BLaER1 (cell line): ENCODE measurements around the gene SPDEF.

ENCODE experiments used
- H3K27ac ChIP-seq: shearing (Covaris generic); formaldehyde crosslinking; 2 replicates; pipeline ENCODE4 v1.8.1; 2022
- H3K27me3 ChIP-seq: shearing (Covaris generic); formaldehyde crosslinking; 2 replicates; pipeline ENCODE4 v1.8.1; 2022
- H3K36me3 ChIP-seq: shearing (Covaris generic); formaldehyde crosslinking; 2 replicates; pipeline ENCODE4 v1.8.1; 2022
- H3K4me1 ChIP-seq: shearing (Covaris generic); formaldehyde crosslinking; 2 replicates; pipeline ENCODE4 v1.8.1; 2022
- H3K4me2 ChIP-seq: shearing (Covaris generic); formaldehyde crosslinking; 2 replicates; pipeline ENCODE4 v1.8.1; 2022
- H3K4me3 ChIP-seq: shearing (Covaris generic); formaldehyde crosslinking; 2 replicates; pipeline ENCODE4 v1.8.1; 2022
- H3K9ac ChIP-seq: shearing (Covaris generic); formaldehyde crosslinking; 2 replicates; pipeline ENCODE4 v1.8.1; 2022
- H3K9me3 ChIP-seq: shearing (Covaris generic); formaldehyde crosslinking; 2 replicates; pipeline ENCODE4 v1.8.1; 2022
- H4K20me1 ChIP-seq: shearing (Covaris generic); formaldehyde crosslinking; 2 replicates; pipeline ENCODE4 v1.8.1; 2022
- Cebpa-rat ChIP-seq: shearing (Covaris generic); IDR thresholded peaks from 2 replicates; pipeline ENCODE4 v1.8.1; 2022

The SPDEF gene

DNA sequence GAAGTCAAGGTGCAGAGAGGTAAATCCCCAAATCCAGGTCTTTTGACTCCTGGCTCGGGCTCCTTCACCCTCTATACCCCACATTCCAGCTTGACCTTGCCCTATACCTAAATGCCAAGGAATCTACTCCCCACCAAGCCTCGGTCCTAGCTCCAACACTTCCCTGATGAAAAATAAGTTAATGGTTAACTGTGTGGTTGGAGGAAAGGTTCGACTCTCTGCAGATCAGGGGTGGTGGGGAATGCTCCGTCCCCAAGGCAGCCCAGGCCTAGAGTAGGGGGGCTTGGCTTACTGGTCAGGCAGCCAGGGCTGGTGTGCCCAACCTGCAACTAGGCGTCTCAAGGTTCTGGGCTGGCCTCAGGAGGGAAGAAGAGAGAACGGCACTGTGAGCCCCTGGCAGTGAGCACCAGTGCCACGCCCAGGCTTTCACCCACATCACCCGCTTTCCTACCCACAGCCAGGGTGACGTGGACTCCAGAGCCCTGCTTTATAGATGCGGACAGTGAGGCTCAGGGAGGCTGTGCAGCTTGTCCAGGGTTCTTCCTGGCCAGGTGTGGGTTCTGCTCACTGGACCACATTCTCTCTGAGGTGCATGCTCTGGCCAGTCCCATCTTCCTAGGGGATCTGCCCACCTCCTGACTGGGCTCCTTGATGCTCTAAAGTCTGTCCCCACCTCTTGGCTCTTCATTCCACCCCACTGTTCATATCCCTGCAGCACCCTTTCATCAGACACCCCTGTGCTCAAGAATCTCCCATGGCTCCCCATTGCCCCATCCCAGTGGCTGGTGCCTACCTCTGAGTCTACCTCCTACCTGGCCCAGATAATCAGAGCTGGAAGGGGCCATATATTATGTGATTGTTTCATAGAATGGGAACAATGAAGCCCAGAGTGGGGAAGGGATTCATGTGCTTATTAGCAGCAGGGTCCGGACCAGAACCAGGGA is 8.2 kb downstream of the SPDEF start:
- no peaks in the 10 kb centered on the region for H4K20me1 ChIP-seq
- no peak overlapping the region for H3K27ac ChIP-seq
- no peak for TF ChIP-seq Cebpa-rat
- H3K4me1 ChIP-seq, result peaks cover 20% of the 10 kb centered on the region
- H3K27me3 ChIP-seq, result no peaks in the 10 kb centered on the region
- H3K9me3 ChIP-seq, result no peaks in the 10 kb centered on the region
- H3K4me3 ChIP-seq, result no peak overlapping the region
- no peak overlapping the region for H3K4me2 ChIP-seq
- H3K9ac ChIP-seq, result no peak overlapping the region
- no peaks in the 10 kb centered on the region for H3K36me3 ChIP-seq

DNA sequence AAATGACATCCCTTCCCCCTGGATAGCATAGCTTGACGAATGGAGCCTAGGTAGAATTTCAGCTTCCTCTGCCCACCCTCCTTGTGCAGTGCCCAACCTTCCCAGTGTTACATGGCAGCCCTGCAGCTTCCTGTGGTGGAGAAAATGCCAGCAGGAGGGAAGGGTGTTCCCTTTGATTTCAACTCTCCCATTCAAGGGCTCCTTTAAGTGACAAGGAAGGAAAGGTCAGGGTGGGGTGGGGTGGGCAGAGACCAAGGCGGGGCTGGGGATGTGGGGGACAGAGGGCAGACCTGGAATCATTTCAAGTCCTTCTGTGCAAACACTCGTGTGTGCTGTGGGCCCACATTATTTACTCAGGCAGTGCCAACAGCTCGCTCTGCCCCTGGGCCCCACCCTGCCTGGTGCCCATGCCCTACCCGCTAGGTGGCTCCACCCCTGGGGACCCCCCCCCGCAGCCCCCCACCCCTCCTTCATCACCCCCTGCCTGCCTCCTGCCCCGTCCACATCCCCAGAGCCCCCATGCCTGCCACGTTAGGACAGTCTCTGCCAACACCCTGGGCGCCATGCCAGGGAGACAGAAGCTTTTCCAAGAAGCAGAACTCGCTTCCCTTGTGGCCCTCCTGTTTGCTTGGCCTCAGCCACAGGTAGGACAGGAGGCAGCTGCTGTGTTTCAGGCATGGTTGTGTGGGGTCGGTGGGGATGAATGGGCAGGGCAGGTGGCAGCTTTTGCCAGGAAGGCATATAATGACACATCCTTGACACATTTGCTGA is 9.4 kb downstream of the SPDEF start:
- no peak overlapping the region for H3K9ac ChIP-seq

DNA sequence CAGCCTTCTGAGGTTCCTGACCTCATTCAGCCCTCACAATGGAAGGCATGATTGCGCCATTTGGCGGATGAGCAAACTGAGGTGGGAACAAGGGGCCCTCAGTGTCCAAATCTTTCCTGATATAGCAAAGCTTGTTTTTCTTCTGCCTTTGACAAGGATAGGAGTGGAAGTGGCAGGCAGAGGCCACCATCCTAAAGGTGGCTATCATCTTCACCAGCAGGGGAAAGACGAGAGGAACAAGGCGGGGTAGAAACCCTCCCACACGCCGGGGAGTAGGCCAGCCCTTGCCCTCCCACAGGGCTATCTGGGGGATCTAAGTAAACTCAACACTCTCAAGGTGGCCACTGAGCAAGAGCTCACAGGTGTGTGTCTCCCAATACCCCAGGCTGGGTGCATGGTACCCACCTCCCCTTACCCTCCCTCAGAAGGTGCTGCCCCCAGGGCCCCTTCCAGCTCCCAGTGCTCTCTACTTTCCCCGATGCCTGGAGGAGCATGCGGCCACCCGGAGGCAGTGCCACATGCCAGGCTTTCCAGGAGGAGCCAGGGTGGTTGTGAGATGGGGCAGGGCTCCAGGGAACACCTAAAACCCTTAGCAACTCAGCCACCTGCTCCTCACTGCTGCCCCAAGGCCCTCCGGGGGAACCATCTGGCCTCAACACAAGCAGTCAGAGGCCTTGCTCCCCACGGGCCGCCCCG is 11.2 kb downstream of the SPDEF start:
- Histone ChIP-seq H3K9ac (no peak overlapping the region), H3K4me1 (no peaks in the 10 kb centered on the region), H3K27me3 (no peaks in the 10 kb centered on the region), H3K27ac (no peak overlapping the region), H3K4me3 (no peak overlapping the region), H3K36me3 (no peaks in the 10 kb centered on the region), H3K4me2 (no peak overlapping the region), H3K9me3 (no peaks in the 10 kb centered on the region), H4K20me1 (no peaks in the 10 kb centered on the region)
- TF ChIP-seq Cebpa-rat, result no peak

More for the DNA sequence above, 9.4 kb downstream of the SPDEF start:
- no peaks in the 10 kb centered on the region for H3K9me3 ChIP-seq
- TF ChIP-seq Cebpa-rat, result no peak
- no peak overlapping the region for H3K4me2 ChIP-seq
- no peak overlapping the region for H3K4me3 ChIP-seq
- H3K27ac ChIP-seq, result no peak overlapping the region
- no peaks in the 10 kb centered on the region for H3K27me3 ChIP-seq
- H4K20me1 ChIP-seq, result no peaks in the 10 kb centered on the region
- H3K4me1 ChIP-seq, result peaks cover 18% of the 10 kb centered on the region
- H3K36me3 ChIP-seq, result no peaks in the 10 kb centered on the region

DNA sequence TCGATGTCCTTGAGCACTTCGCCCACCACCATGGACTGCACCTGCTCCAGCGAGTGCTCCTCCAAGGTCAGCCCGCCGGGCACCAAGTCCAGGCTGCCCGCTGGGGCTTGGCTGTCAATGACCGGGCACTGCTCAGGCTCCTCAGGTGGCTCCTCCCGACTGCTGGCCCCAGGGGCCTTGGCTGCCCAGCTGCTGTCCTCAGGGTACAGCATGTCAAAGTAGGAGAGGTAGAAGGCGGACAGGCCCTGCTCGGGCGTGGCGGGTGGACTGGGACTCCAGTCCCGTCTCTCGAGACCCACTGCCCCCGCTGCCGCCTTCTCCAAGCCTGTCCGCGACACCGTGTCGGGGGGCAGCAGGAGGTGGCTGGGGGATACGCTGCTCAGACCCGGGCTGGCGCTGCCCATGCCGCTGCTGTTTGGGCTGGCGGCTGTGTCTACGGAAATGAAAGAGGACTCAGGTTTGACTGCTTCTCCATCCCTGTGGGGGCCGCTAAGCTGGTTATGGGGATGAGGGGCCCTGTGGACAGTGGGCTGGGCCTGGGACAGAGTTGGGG is 12.0 kb downstream of the SPDEF start:
- Histone ChIP-seq H3K27ac (no peak overlapping the region), H3K9ac (no peak overlapping the region), H3K4me2 (no peak overlapping the region)

DNA sequence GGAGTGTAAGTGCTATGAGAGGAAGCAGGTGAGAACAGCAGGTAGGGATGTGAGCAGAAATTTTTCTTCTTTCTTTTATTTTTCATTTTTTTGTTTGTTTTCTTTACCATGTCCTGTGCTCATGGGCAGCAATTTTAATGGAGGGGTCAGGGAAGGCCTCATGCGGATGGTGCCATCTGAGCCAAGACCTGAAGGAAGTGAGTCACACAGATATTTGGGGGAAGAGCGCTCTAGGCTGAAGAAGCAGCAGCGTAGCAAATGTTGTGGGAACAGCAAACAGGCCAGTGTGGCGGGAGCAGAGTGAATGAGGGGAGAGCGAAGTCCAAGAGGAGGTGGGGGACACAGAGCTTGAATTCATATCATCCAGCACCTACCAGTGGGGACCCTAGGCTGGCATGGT is 12.7 kb downstream of the SPDEF start:
- no peaks in the 10 kb centered on the region for H3K9me3 ChIP-seq
- H4K20me1 ChIP-seq, result no peaks in the 10 kb centered on the region
- H3K4me2 ChIP-seq, result no peak overlapping the region
- TF ChIP-seq Cebpa-rat, result no peak
- H3K4me1 ChIP-seq, result no peaks in the 10 kb centered on the region
- H3K27me3 ChIP-seq, result no peaks in the 10 kb centered on the region
- no peak overlapping the region for H3K9ac ChIP-seq
- H3K27ac ChIP-seq, result no peak overlapping the region
- H3K36me3 ChIP-seq, result no peaks in the 10 kb centered on the region
- no peak overlapping the region for H3K4me3 ChIP-seq

More for the DNA sequence above, 12.0 kb downstream of the SPDEF start:
- TF ChIP-seq Cebpa-rat, result no peak
- Histone ChIP-seq H3K4me1 (no peaks in the 10 kb centered on the region), H3K9me3 (no peaks in the 10 kb centered on the region), H3K36me3 (no peaks in the 10 kb centered on the region), H3K27me3 (no peaks in the 10 kb centered on the region), H3K4me3 (no peak overlapping the region), H4K20me1 (no peaks in the 10 kb centered on the region)

DNA sequence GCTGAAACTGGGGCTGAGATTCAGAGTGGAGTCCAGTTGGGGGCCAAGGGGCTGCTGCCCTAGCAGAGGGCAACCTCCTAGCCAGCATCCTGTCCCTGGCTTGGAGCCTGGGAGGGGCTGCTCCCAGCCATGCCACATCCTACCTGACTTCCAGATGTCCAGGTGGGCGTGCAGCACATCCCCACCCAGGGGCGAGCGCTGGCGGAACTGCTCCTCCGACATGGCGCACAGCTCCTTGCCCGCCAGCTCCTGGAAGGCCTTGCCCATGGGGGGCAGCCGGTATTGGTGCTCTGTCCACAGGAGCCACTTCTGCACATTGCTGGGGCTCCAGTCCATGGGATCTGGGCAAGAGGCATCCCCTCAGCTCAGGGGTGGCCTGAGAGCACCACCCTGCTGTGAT is 15.3 kb downstream of the SPDEF start:
- H3K9ac ChIP-seq, result no peak overlapping the region
- no peaks in the 10 kb centered on the region for H3K36me3 ChIP-seq
- H3K27me3 ChIP-seq, result no peaks in the 10 kb centered on the region
- H3K4me2 ChIP-seq, result no peak overlapping the region
- H3K4me3 ChIP-seq, result no peak overlapping the region
- TF ChIP-seq Cebpa-rat, result no peak
- no peak overlapping the region for H3K27ac ChIP-seq
- H3K4me1 ChIP-seq, result peaks cover 4% of the 10 kb centered on the region; the same call in 1 of the 2 replicates
- no peaks in the 10 kb centered on the region for H4K20me1 ChIP-seq
- no peaks in the 10 kb centered on the region for H3K9me3 ChIP-seq

DNA sequence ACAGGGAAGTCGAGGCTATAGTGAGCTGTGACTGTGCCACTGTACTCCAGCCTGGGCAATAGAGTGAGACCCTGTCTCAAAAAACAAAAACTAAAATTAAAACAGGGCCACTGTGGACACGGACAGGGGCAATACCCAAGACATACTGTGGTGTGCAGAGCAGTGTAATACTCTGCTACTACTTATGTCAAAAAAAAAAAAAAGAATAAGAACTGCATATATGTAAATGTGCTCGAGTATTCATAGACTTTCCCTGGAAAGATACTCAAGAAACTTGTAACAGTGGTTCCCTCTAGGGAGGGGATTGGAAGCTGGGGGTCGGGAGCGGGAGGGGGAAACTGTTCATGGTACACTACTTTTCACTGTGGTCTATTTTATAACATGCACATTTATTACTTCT is 15.9 kb downstream of the SPDEF start:
- Histone ChIP-seq H3K4me2 (no peak overlapping the region), H3K9ac (no peak overlapping the region), H3K4me3 (no peak overlapping the region), H3K4me1 (peaks cover 4% of the 10 kb centered on the region; the same call in 1 of the 2 replicates), H4K20me1 (no peaks in the 10 kb centered on the region), H3K9me3 (no peaks in the 10 kb centered on the region), H3K27me3 (no peaks in the 10 kb centered on the region), H3K36me3 (no peaks in the 10 kb centered on the region), H3K27ac (no peak overlapping the region)
- TF ChIP-seq Cebpa-rat, result no peak

DNA sequence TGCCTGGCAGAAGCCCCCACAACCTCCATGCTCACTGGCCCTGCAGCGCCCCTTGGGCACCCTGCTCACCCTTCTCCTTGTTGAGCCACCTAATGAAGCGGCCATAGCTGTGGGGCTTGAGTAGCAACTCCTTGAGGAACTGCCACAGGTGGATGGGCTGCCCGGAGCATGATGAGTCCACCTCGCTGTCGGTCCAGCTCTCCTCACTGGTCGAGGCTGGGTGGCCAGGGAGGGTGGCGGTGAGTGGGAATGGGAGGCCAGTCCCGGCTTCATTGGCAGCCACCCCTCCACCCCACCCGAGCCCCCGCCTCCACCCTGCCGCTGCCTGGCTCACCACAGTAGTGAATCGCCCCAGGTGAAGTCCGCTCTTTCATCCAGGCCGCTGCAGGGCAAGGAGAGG is 16.9 kb downstream of the SPDEF start:
- H3K27ac ChIP-seq, result no peak overlapping the region
- H3K4me1 ChIP-seq, result peaks cover 4% of the 10 kb centered on the region; the same call in 1 of the 2 replicates
- no peaks in the 10 kb centered on the region for H3K36me3 ChIP-seq
- no peak overlapping the region for H3K4me3 ChIP-seq
- H3K27me3 ChIP-seq, result no peaks in the 10 kb centered on the region
- no peak overlapping the region for H3K9ac ChIP-seq
- TF ChIP-seq Cebpa-rat, result no peak
- H3K9me3 ChIP-seq, result no peaks in the 10 kb centered on the region
- no peak overlapping the region for H3K4me2 ChIP-seq
- H4K20me1 ChIP-seq, result no peaks in the 10 kb centered on the region

DNA sequence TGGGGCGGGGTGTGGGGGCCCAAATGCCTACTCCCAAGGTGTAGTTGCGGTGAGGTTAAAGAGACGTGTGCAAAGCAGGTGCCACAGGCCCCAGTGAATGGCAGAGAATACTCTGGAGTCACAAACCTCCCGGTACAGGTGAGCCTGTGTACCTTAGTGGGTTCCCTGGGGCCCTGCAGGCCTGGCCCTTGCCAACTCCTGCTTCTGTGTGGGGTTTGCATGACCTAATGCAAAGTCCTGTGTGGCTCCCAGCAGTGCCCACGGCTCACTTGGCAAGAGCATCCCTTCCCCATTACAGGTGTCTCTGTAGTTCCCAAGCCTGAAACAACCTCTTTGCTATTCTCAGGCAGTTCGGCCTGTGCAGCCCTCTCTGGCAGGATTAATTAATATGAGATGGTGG is 17.5 kb downstream of the SPDEF start:
- Histone ChIP-seq H3K4me2 (no peak overlapping the region), H3K4me3 (no peak overlapping the region), H3K9me3 (no peaks in the 10 kb centered on the region), H3K36me3 (no peaks in the 10 kb centered on the region), H3K27me3 (no peaks in the 10 kb centered on the region), H3K27ac (no peak overlapping the region), H4K20me1 (no peaks in the 10 kb centered on the region), H3K9ac (no peak overlapping the region), H3K4me1 (peaks cover 4% of the 10 kb centered on the region; the same call in 1 of the 2 replicates)
- no peak for TF ChIP-seq Cebpa-rat
